AG04450 (cell line): Measurements from ENCODE around the gene CD3G. TPM values are rescaled to one million over a fixed set of nuclear protein-coding genes. Genes with fewer than 3 reads are reported as not detected.
"Not testable (repeated sequence)": the region's sequence is repeated elsewhere in the genome, so short reads cannot be mapped to it uniquely, and the experiment has no call there.

ENCODE experiments used
- CTCF ChIA-PET: fragments of 300-600, 350-600 bp; formaldehyde crosslinking; extraction: SDS; loops from one replicate; lab custom pipeline; 2022; ENCODE audit warnings: antibody characterized with exemption, inconsistent platforms; lab: Charles Lee
- POLR2A ChIA-PET: fragments of 350-600 bp; formaldehyde crosslinking; extraction: SDS; loops from one replicate; lab custom pipeline; 2021; ENCODE audit warnings: antibody characterized with exemption, inconsistent platforms; lab: Yijun Ruan, JAX
- DNase-seq: peaks from one replicate; pipeline ENCODE4 v3.0.0-alpha.2; 2011; ENCODE audit warnings: low read depth, low spot score
- H3K27ac ChIP-seq: one replicate; pipeline ENCODE4 v1.5.1; 2012; ENCODE audit warnings: low read depth, low read length, control low read depth
- H3K27me3 ChIP-seq: one replicate; pipeline ENCODE4 v1.6.0; 2012; ENCODE audit warnings: low read length; ENCODE audit not compliant: control insufficient read depth, insufficient read depth
- H3K4me3 ChIP-seq: 2 replicates; pipeline ENCODE4 v1.5.1; 2011; ENCODE audit warnings: mild to moderate bottlenecking, low read depth, low read length, control low read depth
- H3K9me3 ChIP-seq: 2 replicates; pipeline ENCODE4 v1.5.1; 2012; ENCODE audit warnings: low read length; ENCODE audit not compliant: control insufficient read depth, insufficient read depth
- polyA plus RNA-seq: library from polyadenylated mRNA; depleted of rRNA; stranded (reverse); fragments of >200 nt; gene quantifications from 2 replicates; pipeline ENCODE4 v1.2.3, GENCODE V29; 2011; rRNA removed
- small RNA-seq: library from RNA; depleted of rRNA; stranded (forward); fragments of <200 nt; gene quantifications from one replicate; pipeline ENCODE3, GENCODE V24; 2012; ENCODE audit warnings: low read depth; ENCODE audit not compliant: insufficient read length
- TF ChIP-seq, protein P1 (sequence below): IDR thresholded peaks from 2 replicates; pipeline ENCODE4 v1.5.1; 2011; ENCODE audit warnings: low read depth, low read length, control low read depth, inconsistent platforms

CD3G gene
- polyA plus RNA-seq, 1 experiment = not detected

GRCh38 chr11:118401151-118401879 is 57.2 kb downstream of the CD3G start, which contains the start of gene ATP5MG:
Gene ATP5MG (plus strand): TSS chr11:118401606. CDS start chr11:118401666, 60 bp downstream.
- Histone ChIP-seq H3K4me3 (peak within 1 kb of the TSS; percentile 92), H3K27me3 (no peaks in the 10 kb centered on the region), H3K9me3 (no peaks in the 10 kb centered on the region), H3K27ac (peak within 1 kb of the TSS; percentile 94)
- peak; percentile 72 for DNase-seq
- ChIA-PET CTCF (interaction anchor here (1.0 to 1.1 kb wide), 2 partner anchors 87 to 89 kb away, joined by 6 read pairs; no protein-coding TSS in a partner anchor), POLR2A (interaction anchor here (1.2 kb wide), 2 partner anchors 14 to 35 kb away, joined by 16 to 24 read pairs; partner anchors contain the start of gene KMT2A)
- TF ChIP-seq, protein P1, sequence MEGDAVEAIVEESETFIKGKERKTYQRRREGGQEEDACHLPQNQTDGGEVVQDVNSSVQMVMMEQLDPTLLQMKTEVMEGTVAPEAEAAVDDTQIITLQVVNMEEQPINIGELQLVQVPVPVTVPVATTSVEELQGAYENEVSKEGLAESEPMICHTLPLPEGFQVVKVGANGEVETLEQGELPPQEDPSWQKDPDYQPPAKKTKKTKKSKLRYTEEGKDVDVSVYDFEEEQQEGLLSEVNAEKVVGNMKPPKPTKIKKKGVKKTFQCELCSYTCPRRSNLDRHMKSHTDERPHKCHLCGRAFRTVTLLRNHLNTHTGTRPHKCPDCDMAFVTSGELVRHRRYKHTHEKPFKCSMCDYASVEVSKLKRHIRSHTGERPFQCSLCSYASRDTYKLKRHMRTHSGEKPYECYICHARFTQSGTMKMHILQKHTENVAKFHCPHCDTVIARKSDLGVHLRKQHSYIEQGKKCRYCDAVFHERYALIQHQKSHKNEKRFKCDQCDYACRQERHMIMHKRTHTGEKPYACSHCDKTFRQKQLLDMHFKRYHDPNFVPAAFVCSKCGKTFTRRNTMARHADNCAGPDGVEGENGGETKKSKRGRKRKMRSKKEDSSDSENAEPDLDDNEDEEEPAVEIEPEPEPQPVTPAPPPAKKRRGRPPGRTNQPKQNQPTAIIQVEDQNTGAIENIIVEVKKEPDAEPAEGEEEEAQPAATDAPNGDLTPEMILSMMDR = 0 out of 2 replicates have a peak, but pooled peaks have one; percentile 20

DNA sequence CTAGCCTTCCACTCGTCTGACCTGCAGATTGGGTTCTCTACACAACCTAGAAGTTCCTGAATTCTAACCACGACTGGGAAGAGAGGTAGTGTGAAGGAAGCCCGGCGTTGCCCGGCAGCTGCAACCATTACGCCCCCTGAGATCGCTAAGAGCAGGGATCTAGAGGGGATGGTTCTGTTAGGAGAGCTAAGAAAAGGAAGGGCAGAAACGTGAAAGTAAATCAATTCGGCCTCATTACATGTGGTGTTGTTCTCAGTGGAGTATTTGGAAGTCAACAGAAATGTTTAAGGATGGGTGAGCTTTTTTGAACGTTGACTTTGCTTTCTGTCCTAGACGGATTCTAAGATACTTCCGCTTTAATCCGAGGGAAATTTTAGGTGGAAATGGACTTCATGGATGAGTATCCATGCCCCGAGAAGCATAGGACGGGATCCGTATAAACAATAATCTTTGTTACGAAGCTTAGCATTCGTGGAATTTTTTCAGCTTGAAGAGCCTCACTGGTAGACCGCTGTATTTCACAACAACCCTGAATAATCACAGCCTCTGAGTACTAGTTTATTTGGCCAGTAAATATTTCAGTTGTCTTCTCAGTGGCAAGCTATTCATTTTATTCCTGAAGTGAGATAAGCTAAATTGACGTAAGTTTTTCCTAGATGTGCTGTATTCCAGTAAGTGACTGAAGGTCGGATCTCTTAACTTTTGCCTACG is 57.9 kb downstream of the CD3G start:
- peak overlapping the region; percentile 92 for H3K4me3 ChIP-seq
- no peaks in the 10 kb centered on the region for H3K9me3 ChIP-seq
- POLR2A ChIA-PET = interaction anchor here (0.7 to 1.2 kb wide), 5 partner anchors 14 to 719 kb away, joined by 4 to 24 read pairs (median 6); partner anchors contain the start of genes HINFP and KMT2A
- H3K27ac ChIP-seq = peak overlapping the region; percentile 94
- TF ChIP-seq, protein P1 = no peak
- peak; percentile 74 for DNase-seq
- CTCF ChIA-PET = interaction anchor here (0.5 to 1.1 kb wide), 3 partner anchors 86 to 629 kb away, joined by 3 to 6 read pairs (median 6); no protein-coding TSS in a partner anchor
- no peaks in the 10 kb centered on the region for H3K27me3 ChIP-seq

DNA sequence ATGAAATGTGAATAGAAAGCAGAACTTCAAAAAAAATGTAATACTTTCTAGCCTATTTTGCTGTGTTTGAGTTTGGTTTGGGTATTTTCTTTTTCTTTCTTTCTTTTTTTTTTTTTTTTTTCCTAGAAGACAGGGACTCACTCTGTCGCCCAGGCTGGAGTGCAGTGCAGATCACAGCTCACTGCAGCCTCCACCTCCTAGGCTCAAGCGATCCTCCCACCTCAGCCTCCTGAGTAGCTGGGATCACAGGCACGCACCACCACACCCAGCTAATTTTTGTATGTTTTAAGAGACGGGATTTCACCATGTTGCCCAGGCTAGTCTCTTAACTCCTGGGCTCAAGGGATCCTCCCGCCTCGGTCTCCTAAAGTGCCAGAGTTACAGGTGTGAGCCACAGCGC is 58.5 kb downstream of the CD3G start:
- ChIA-PET POLR2A (interaction anchor here (0.6 to 1.2 kb wide), 7 partner anchors 11 to 775 kb away, joined by 3 to 24 read pairs (median 4); partner anchors contain the start of genes HINFP and KMT2A), CTCF (interaction anchor here (0.5 to 1.0 kb wide), 2 partner anchors 87 to 629 kb away, joined by 3 to 6 read pairs; no protein-coding TSS in a partner anchor)
- DNase-seq, H3K27me3 ChIP-seq, H3K9me3 ChIP-seq: not testable (repeated sequence)
- peak overlapping the region; percentile 71 for H3K27ac ChIP-seq
- peak overlapping the region; percentile 92 for H3K4me3 ChIP-seq

Small RNAs within 50 kb of the gene (small RNA-seq; reads per million reads assigned to genes)
- not detected for gene AP001582.1

Other genes with a start within 250 kb of the CD3G start
- 0.10 and 0.11 TPM in 2 replicates for gene SCN4B, start 191.5 kb upstream of the CD3G start, polyA plus RNA-seq
- 0.01 TPM in 1 of 2 replicates, not detected in the other for gene SCN2B, start 167.7 kb upstream of the CD3G start, polyA plus RNA-seq
- gene JAML, start 119.3 kb upstream of the CD3G start, polyA plus RNA-seq = not detected in 2 replicates
- gene MPZL3, start 92.0 kb upstream of the CD3G start, polyA plus RNA-seq = 0.06 and 0.07 TPM in 2 replicates
- not detected in 2 replicates for gene MPZL2, start 80.0 kb upstream of the CD3G start, polyA plus RNA-seq
- not detected in 2 replicates for gene CD3E, start 39.6 kb upstream of the CD3G start, polyA plus RNA-seq
- gene CD3D, start 1.6 kb upstream of the CD3G start, polyA plus RNA-seq = not detected in 2 replicates
- 32.0 and 33.7 TPM in 2 replicates for gene UBE4A, start 15.3 kb downstream of the CD3G start, polyA plus RNA-seq
- 346 and 423 TPM in 2 replicates for gene ATP5MG, start 57.3 kb downstream of the CD3G start, polyA plus RNA-seq
- gene KMT2A, start 92.1 kb downstream of the CD3G start, polyA plus RNA-seq = 23.6 and 28.7 TPM in 2 replicates
- gene TTC36, start 183.1 kb downstream of the CD3G start, polyA plus RNA-seq = not detected in 2 replicates
- 22.5 and 26.1 TPM in 2 replicates for gene TMEM25, start 186.8 kb downstream of the CD3G start, polyA plus RNA-seq
- gene IFT46, start 221.6 kb downstream of the CD3G start, polyA plus RNA-seq = 40.8 and 57.2 TPM in 2 replicates
- 303 and 387 TPM in 2 replicates for gene ARCN1, start 228.1 kb downstream of the CD3G start, polyA plus RNA-seq